Breast epithelium (tissue), 4 donors: Measurements from ENCODE around the gene SCT. TPM values are rescaled to one million over a fixed set of nuclear protein-coding genes. Genes with fewer than 3 reads are reported as not detected.

Experiments
- DNase-seq, 2 donors: peaks; one replicate each; pipeline ENCODE4 v3.0.0-alpha.2; 2019; ENCODE audit warnings: low spot score in 2 of 2
- H3K27ac ChIP-seq, 2 donors: fragments of 200-600 bp; sonication (generic) in 1 of 2; one replicate each; pipeline ENCODE4 v1.5.1; 2016 to 2019; ENCODE audit warnings: mild to moderate bottlenecking in 1 of 2
- H3K27me3 ChIP-seq, 2 donors: fragments of 200-600 bp; sonication (generic) in 1 of 2; one replicate each; pipeline versions ENCODE4 v1.5.1 to v1.6.0; 2017 to 2019; ENCODE audit warnings: control low read depth in 1 of 2, mild to moderate bottlenecking in 1 of 2
- H3K36me3 ChIP-seq: fragments of 200-600 bp; one replicate; pipeline ENCODE4 v1.5.1; 2019
- H3K4me1 ChIP-seq, 2 donors: fragments of 200-600 bp; sonication (generic); one replicate each; pipeline ENCODE4 v1.5.1; 2016 to 2019; ENCODE audit warnings: control low read depth in 1 of 2
- H3K4me3 ChIP-seq, 3 donors: fragments of 200-600 bp; sonication (generic); 1 replicate in 2 of 3; 2 replicates in 1 of 3; pipeline ENCODE4 v1.5.1; 2016 to 2019; ENCODE audit warnings: mild to moderate bottlenecking in 3 of 3, moderate library complexity in 2 of 3
- H3K9me3 ChIP-seq, 2 donors: fragments of 200-600 bp; sonication (generic) in 1 of 2; one replicate each; pipeline ENCODE4 v1.5.1; 2016 to 2019; ENCODE audit warnings: control low read depth in 1 of 2
- CTCF ChIP-seq, 3 donors: fragments of 450-650 bp; IDR thresholded peaks; one replicate each; pipeline ENCODE4 v1.5.1; 2016 to 2017; ENCODE audit warnings: antibody characterized with exemption in 3 of 3, mild to moderate bottlenecking in 3 of 3, moderate library complexity in 3 of 3
- POLR2A ChIP-seq: fragments of 450-650 bp; IDR thresholded peaks from one replicate; pipeline ENCODE4 v1.6.1; 2016; ENCODE audit warnings: antibody characterized with exemption, mild to moderate bottlenecking, moderate library complexity
- POLR2AphosphoS5 ChIP-seq, 3 donors: sonication (generic); formaldehyde crosslinking; IDR thresholded peaks; one replicate each; pipeline ENCODE4 v1.6.1; 2017; ENCODE audit warnings: antibody characterized with exemption in 3 of 3
- intact Hi-C: fragments of 100-400 bp; cut with DNase I; formaldehyde crosslinking; loops from one replicate; pipeline ENCODE4 v1.15.1; 2023; ENCODE audit warnings: low total_unique reads
- total RNA-seq, 3 donors: library from RNA; depleted of rRNA; stranded (reverse); fragments of >200 nt; gene quantifications; one replicate each; pipeline ENCODE4 v1.1.0, GENCODE V29; 2016

SCT gene
- total RNA-seq, 3 donors from 2014 or later: not detected

GRCh38 chr11:662689-663274 is 35.8 kb upstream of the SCT start:
- peaks cover 0 to 3% of the 10 kb centered on the region in 2 donors for H3K4me1 ChIP-seq
- no peaks in the 10 kb centered on the region for H3K9me3 ChIP-seq
- H3K36me3 ChIP-seq: no peaks in the 10 kb centered on the region
- H3K27ac ChIP-seq: no peak overlapping the region
- no peak for DNase-seq
- H3K4me3 ChIP-seq: no peak overlapping the region
- intact Hi-C loops: no loop called here
- no peak for TF ChIP-seq POLR2A
- peak in 1 of 3 donors; percentile 36 for TF ChIP-seq POLR2AphosphoS5 (IDR thresholded peaks at IDR 0.05)
- peak; percentile 29 to 77 (median 66) for TF ChIP-seq CTCF (IDR thresholded peaks at IDR 0.05)
- no peaks in the 10 kb centered on the region for H3K27me3 ChIP-seq

- Histone ChIP-seq H3K9me3 (no peaks in the 10 kb centered on the region), H3K36me3 (no peaks in the 10 kb centered on the region), H3K27ac (no peak overlapping the region), H3K4me3 (no peak overlapping the region), H3K27me3 (no peaks in the 10 kb centered on the region), H3K4me1 (peaks cover 0 to 3% of the 10 kb centered on the region in 2 donors)
- DNase-seq: no peak
- intact Hi-C loops: no loop called here
- TF ChIP-seq POLR2AphosphoS5 (IDR thresholded peaks at IDR 0.05) (no peak), CTCF (IDR thresholded peaks at IDR 0.05) (no peak), POLR2A (no peak)
These were observed 33.9 kb upstream of the SCT start for GRCh38 chr11:660681-661444.

DNA sequence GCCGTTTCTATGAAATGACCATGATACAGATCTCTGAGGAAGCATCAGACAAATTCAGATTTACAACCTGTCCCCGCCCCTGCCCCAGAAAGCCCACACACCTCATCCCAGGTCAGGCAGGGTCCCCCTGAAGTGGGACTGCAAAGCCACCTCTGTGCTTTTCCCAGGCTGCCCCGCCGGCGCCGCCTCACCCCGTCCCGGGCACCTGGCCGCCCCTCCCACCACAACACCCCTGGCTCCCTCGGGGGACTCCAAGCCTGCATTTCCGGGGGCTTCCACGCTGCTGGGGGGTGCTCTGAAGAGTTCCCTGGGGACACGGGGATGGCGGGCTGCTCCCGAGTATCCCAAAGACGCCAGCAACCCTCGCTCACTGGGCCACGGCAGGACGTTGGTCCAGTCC is 33.3 kb upstream of the SCT start:
- intact Hi-C loops: no loop called here
- TF ChIP-seq POLR2A: no peak
- TF ChIP-seq CTCF (IDR thresholded peaks at IDR 0.05): no peak
- TF ChIP-seq POLR2AphosphoS5 (IDR thresholded peaks at IDR 0.05): no peak

DNA sequence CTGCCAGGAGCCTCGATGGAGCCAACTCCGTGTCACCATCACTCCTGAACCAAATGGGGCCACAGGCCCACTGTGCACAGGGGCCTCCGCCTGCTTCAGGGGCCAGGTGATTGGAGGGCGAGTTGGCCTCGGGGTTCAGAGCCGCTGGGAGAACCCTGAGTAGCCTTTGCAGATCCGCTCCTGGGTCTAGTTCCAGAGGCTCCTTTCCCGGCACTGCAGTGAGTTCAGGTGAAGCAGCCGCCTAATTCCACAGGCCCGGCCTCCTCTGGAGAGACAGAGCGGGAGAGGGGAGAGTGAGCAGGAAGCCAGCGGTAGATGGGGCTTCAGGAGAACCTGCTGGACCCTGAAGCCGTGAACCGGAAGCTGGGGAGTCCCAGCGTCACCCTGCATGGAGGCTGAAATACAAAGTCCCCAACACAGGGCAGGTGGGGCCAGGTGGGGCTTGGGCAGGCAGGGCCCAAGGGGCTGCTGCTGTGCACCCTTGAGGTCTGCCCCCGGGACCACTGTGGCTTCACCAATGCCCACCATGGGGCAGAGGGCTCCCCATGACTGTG is 32.6 kb upstream of the SCT start:
- Histone ChIP-seq H3K4me3 (no peak overlapping the region), H3K9me3 (no peaks in the 10 kb centered on the region), H3K4me1 (no peaks in the 10 kb centered on the region), H3K27me3 (no peaks in the 10 kb centered on the region), H3K36me3 (no peaks in the 10 kb centered on the region), H3K27ac (no peak overlapping the region)
- TF ChIP-seq POLR2A (no peak), POLR2AphosphoS5 (IDR thresholded peaks at IDR 0.05) (no peak), CTCF (IDR thresholded peaks at IDR 0.05) (no peak)
- DNase-seq: no peak
- intact Hi-C loops: loop anchor here (2.0 kb wide), 1 partner anchor 77 kb away; no protein-coding TSS in a partner anchor

More for the DNA sequence above, 33.3 kb upstream of the SCT start:
- Histone ChIP-seq H3K36me3 (no peaks in the 10 kb centered on the region), H3K27me3 (no peaks in the 10 kb centered on the region), H3K4me3 (no peak overlapping the region), H3K4me1 (peaks cover 0 to under 1% of the 10 kb centered on the region in 2 donors), H3K9me3 (no peaks in the 10 kb centered on the region), H3K27ac (no peak overlapping the region)
- no peak for DNase-seq

GRCh38 chr11:657691-658126 is 30.7 kb upstream of the SCT start:
- Histone ChIP-seq H3K36me3 (no peaks in the 10 kb centered on the region), H3K27ac (peak overlapping the region; percentile 57 to 60), H3K4me3 (peak overlapping the region in 1 of 3 donors; percentile 13), H3K9me3 (no peaks in the 10 kb centered on the region), H3K4me1 (no peaks in the 10 kb centered on the region), H3K27me3 (no peaks in the 10 kb centered on the region)
- intact Hi-C loops: loop anchor here (2.0 kb wide), 1 partner anchor 79 kb away; no protein-coding TSS in a partner anchor
- no peak for DNase-seq
- no peak for TF ChIP-seq POLR2AphosphoS5 (IDR thresholded peaks at IDR 0.05)
- no peak for TF ChIP-seq POLR2A
- no peak for TF ChIP-seq CTCF (IDR thresholded peaks at IDR 0.05)
